CMK (cell line): ENCODE measurements around the gene CROCC2.

Source experiments
- DNase-seq: peaks from one replicate; pipeline ENCODE4 v3.0.0-alpha.2; 2010; ENCODE audit warnings: low read depth

The CROCC2 gene

GRCh38 chr2:240875228-240876034 is 30.7 kb upstream of the CROCC2 start:
- no peak for DNase-seq

- DNase-seq, result no peak
These were observed 30.1 kb upstream of the CROCC2 start for GRCh38 chr2:240876035-240876474.

- DNase-seq, result no peak
These were observed 29.5 kb upstream of the CROCC2 start for GRCh38 chr2:240876475-240877251.

DNA sequence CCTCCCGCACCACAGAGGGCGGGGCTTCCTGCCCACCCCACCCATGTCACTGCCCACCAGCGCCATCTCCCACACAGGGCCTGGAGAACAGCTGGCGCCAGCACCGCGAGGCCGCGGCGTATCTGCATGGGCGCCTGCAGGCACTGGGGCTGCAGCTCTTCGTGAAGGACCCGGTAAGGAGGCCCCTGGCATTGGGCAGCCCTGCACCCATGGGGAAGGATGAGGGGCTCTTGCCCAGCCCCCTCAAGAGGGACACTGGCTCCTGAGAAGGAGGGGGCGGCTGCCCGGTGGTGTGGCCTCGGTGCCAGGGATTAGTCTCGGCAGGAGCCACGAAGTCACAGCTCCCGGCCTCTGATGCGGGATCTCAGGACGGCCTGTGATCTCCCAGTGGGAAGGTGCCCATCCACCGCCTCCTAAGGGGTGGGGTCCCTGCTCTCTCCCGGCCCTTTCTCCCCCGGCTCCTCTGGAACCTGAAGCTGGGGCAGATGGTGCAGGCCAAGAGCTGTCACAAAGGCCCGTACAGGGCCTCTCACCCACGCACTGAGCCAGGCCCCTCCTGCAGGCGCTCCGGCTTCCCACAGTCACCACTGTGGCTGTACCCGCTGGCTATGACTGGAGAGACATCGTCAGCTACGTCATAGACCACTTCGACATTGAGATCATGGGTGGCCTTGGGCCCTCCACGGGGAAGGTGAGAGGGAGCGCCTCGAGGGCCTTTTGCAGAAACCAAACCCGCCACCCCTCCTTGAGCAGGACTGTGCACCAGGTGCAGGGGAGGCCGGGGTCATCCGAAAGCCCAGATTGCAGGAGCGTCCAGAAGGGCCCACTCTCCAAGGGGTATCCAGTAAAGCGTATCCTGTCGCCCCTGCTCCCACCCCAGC is 28.4 kb upstream of the CROCC2 start:
- DNase-seq, result no peak

- DNase-seq, result no peak
These were observed 27.7 kb upstream of the CROCC2 start for GRCh38 chr2:240878341-240878936.

GRCh38 chr2:240879105-240879504 is 27.0 kb upstream of the CROCC2 start:
- no peak for DNase-seq

DNA sequence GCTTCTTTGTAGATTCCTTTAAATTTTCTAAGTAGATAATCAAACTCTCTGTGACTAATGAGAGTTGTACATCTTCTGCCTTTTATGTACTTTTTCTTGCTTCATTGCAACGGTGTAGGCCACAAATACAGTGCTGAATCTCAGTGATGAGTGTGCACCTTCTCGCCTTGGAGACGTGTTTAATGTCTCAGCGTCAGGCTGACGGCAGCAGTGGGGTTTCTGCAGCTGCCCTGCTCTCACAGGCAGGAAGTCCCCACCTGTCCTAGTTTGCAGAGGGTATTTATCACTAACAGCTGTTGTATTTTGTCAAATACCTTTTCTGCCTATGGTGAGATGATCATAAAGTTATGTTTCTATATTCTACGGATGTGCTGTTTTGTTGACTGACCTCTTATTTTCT is 24.2 kb upstream of the CROCC2 start:
- no peak for DNase-seq

- no peak for DNase-seq
These were observed 21.9 kb upstream of the CROCC2 start for GRCh38 chr2:240884221-240884620.

GRCh38 chr2:240884745-240885144 is 21.4 kb upstream of the CROCC2 start:
- DNase-seq, result no peak

DNA sequence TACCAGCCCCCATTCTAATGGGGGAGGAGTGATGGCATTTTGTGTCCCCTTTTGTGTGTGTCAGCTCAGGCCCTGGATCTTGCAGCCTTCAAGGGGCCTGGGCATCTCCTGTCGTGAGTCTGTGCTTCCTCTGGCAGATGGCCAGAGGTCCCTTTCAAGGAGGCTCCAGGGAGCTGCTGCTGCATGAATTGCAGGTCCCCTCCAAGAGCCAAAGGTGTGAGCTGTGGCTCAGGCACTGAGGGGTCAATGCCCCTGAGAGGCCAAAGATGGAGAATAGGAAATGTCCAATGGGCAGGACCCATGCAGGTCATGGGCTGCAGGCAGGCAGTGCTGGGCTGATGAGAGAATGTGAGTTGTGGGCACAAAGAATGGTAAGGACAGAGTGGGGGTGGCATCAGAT is 20.6 kb upstream of the CROCC2 start:
- no peak for DNase-seq

DNA sequence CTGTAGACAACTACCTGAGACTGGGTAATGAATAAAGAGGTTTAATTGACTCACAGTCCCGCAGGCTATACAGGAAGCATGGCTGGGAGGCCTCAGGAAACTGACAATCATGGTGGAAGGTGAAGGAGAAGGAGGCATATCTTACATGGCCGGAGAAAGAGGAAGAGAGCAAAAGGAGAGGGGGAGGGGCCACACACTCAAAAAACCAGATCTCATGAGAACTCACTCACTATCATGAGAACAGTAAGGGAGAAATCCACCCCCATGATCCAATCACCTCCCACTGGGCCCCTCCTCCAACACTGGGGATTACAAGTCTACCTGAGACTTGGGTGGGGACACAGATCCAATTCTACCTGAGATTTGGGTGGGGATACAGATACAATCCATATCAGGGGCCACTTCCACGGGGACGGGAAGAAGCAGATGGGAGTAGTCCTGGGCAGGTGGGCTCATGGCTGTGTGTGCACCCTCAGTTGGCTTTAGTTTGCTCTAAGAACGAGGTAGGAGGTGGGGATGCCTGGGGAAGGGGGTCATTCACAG is 20.0 kb upstream of the CROCC2 start:
- DNase-seq, result no peak

GRCh38 chr2:240886678-240887609 is 19.2 kb upstream of the CROCC2 start:
- no peak for DNase-seq

DNA sequence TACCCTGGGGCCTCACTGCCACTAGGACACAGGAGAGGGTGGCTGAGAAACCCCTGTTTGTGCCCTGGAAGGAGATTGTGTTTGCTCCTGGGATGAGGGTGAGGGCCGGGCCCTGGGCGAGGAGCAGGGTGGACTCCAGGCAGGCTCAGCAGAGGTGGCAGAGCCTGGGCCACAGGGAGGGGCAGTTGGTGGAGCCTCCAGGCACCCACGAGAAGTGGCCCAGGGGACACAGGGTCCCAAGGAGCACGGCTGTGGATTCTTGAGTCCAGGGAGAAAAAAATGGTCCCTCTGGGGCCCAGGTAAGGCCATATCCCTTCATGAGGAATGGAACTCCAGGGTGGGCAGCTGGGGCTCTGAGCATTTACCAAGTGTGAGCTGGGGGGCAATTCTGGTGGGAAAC is 18.5 kb upstream of the CROCC2 start:
- DNase-seq, result no peak

DNA sequence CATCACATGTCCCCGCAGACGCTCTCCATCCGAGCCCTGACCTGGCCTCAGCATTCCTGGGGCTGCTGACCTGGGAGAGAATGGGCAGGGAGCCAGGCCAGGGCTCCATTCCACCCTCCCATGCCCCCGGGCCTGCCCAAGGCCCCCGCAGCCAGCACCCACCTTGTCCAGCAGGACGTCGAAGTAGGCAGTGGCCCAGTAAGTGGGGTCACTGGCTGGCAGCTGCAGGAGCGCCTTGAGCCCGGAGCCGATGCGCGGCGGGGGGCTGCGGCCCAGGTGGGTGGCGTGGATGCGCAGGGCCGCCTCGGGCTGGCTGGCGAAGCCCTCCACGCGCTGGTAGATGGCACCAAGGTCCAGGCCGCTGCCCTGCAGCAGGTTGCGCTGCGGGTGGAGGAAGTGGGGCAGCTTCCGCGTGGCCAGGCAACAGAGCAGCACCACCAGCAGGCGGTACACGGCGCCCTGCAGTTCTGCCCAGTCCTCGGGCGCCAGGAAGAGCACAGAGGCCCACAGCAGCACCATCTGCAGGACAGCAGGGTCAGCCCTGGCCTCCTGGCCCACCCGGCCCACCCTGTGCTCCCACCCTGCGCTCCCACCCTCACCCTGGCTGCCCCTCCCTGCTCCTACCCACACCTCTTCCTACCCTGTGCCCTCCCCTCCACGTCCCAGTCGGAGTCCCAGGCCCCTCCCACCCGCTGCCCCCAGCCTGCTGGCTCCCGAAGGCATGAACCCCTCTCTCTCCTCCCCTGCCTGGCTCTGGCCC is 17.8 kb upstream of the CROCC2 start:
- DNase-seq, result no peak

DNA sequence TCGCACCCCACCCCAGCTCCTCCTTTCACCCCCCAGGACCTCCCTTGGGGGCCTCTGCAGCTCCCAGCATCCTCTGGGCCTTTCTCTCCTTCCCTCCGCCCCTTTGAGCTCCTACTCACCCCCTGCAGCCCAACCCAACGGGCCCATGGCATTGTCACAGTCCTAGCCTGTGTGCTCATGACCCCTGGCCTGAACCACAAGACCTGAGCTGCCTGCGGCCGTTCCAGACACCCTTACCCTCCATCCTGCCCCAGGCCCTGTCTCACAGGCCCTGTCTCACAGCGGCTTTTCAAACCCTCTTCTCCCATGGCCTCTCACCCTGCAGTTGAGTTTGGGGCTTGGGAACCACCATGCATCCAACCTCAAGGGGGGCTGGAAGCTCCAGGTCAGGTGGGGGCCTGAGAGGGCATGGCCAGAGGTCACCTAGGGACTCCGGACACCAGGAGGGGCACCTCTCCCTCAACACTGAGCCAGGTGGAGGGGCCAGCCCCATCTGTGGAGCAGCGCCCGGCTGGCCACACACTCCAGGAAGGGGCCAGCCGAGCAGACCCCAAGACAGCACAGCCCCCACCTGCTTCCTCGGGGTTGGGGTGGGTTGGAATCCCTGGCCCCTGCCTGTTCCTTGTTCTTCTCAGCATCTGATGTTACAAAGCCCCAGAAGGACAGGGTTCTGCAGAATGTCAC is 17.1 kb upstream of the CROCC2 start:
- DNase-seq, result no peak

GRCh38 chr2:240889601-240890560 is 16.3 kb upstream of the CROCC2 start:
- DNase-seq, result no peak

DNA sequence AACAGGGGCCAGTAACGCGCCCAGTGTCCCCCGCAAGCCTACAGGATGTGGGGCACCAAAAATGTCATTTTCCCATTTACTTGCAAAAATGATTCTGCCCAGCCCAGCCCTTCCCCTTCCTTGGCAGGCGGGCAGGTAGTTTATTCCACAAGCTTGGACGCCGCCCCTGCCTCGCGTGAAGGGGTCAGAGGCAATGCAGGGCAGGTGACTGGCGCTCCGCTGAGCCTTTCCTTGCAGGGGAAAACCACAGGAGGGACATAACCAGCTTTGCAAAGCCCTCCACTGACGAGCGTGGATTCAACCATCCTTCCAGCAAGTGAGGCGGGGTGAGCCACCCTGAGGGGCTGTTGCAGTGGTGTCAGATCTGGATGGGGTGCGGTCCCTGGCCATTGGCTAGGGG is 15.4 kb upstream of the CROCC2 start:
- DNase-seq, result no peak
